GM21360 (cell line): ENCODE measurements around the gene C22orf39.

ENCODE experiments used
- ATAC-seq: cut with Tn5 transposase; IDR thresholded peaks from one replicate; pipeline ENCODE4 v1.9.1; 2021; ENCODE audit warnings: mild to moderate bottlenecking, moderate library complexity; ENCODE audit not compliant: unreplicated experiment

C22orf39 gene, protein sequence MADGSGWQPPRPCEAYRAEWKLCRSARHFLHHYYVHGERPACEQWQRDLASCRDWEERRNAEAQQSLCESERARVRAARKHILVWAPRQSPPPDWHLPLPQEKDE

GRCh38 chr22:19447330-19448075, at the start of gene C22orf39:
Gene C22orf39 (minus strand): TSS chr22:19447711. CDS start chr22:19447688, 23 bp downstream.
- peak; percentile 73 for ATAC-seq

DNA sequence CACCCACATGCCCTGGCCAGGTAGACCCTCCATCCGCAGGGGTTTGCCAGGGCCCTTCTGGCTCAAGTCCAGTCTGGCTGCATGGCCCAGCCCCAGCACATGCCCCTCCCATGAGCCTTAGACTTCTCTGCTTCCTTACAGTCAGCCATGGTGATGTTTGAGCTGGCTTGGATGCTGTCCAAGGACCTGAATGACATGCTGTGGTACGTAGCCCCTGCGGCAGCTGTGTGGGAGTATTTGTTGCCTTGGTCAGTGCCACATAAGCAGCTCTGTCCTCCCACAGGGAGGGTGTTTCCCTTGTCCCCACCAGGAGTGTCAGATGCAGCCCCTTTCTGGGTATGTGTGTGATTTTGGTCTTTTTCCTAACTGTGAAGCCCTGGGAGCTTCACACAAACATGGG, 49.7 kb upstream of the C22orf39 start:
- no peak for ATAC-seq

DNA sequence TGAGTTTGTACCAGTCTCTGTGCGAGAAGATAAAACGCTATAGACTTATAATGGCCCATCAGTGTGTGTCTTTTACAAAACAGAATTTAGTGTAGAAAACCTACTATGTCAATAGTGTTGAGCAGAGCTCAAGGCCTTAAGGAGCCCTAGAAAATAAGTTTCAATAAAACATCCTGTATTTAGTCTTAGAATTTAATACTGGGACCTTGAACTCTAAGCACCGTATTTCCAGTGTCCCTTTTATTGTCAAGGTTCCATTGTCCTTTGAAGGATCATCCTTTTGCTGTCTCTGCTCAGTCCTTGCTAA, 48.8 kb upstream of the C22orf39 start:
- ATAC-seq: no peak

- ATAC-seq: no peak
These were observed 48.2 kb upstream of the C22orf39 start for GRCh38 chr22:19495562-19496323.

DNA sequence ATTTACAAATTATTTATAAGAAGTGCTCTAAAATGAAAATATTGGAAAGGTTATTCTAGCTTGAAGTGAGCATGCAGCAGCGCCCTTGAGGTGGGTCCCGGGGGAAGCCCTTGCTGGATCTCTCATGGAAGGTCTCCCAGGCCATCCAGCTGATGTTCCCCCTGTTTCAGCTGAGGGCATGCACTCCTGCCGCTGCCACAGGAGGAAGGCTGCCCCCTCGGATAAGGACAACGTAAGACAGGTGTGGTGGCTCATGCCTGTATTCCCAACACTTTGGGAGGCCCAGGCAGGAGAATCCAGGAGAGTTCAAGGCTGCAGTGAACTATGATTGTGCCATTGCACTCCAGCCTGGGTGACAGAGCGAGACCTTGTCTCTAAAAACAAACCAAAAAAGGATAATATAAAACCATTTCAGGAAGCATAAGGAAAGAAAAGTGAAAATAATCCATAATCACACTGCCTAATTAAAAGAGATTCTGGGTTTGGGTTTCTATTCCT, 47.2 kb upstream of the C22orf39 start:
- ATAC-seq: no peak

DNA sequence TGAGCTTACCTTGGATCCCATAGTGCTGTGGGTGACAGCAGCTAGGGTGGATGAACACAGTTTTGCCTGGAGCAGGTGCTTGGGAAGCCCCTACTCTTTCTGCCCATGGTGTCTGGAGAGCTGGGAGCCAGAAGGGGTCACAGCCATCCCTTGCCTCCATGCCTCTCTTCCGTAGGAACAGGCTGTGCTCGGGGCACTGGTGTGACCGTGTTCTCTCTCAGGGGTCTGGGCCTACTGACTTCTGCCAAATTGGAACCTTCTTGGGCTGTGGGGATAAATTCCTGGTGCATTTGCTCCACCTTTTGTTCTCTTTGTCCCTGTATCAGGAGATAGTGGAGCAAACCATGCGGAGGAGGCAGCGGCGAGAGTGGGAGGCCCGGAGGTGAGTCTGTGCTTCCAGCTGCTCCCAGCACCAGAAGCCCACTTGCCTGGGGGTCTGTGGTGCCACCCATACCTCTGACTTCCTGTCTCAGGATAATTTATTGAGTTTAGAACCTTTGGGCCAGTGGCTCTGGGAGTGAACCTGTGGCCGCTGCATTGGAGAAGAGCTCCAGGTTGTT, 46.6 kb upstream of the C22orf39 start:
- ATAC-seq: no peak

DNA sequence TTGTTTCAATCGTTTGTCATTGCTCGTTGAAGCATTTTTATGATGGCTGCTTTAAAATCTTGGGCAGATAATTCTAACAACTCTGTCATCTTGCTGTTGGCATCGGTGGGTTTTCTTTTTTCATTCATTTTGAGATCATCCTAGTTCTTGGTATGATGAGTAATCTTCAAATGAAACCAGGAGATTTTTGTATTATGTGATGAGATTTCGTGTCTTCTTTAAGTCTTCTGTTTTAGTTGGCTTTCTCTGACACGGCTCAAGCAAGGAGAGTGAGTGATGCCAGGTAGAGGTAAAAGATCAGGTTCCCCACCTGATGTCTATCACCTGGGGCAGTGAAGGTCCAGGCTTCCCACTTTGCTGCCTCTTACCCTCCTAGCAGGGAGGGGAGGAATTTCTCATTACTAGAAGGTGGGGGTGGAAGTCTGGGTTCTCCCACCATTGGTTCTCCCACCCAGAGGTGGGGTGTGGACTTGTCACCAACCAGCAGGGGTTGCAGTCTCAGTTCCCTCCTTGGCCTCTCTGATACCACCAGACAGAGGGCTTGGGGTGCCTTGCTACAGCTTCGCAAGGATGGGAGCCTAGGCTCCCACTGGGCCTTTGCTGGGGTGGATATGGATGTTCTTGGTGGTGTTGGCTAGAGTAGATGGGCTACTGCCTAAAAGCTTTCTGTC, 45.1 kb upstream of the C22orf39 start:
- no peak for ATAC-seq

- ATAC-seq: no peak
These were observed 43.2 kb upstream of the C22orf39 start for GRCh38 chr22:19490628-19491230.

- no peak for ATAC-seq
These were observed 41.7 kb upstream of the C22orf39 start for GRCh38 chr22:19488884-19489843.

GRCh38 chr22:19488285-19488684, 40.8 kb upstream of the C22orf39 start:
- ATAC-seq: no peak

- no peak for ATAC-seq
These were observed 36.2 kb upstream of the C22orf39 start for GRCh38 chr22:19483481-19484244.

- no peak for ATAC-seq
These were observed 34.8 kb upstream of the C22orf39 start for GRCh38 chr22:19482297-19482696.

- ATAC-seq: no peak
These were observed 33.3 kb upstream of the C22orf39 start for GRCh38 chr22:19480789-19481188.

DNA sequence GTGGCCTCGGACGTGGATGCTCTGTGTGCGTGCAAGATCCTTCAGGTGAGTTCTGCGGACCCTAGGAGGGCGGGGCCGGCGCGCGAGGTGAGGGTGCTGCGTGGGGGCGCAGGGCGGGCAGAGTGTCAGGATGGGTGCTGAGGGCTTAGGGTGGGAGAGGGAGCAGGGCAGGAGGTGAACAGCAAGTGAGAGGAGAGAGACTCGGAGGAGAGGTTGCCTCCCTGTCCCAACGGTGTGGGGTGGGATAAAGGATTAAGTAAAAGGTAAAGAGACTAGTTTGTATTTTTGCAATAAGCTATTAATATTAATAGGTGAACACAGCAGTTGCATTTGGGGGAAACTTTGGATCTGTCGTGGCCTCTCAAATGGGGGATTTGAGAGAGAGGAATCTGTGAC, 32.7 kb upstream of the C22orf39 start:
- ATAC-seq: no peak

DNA sequence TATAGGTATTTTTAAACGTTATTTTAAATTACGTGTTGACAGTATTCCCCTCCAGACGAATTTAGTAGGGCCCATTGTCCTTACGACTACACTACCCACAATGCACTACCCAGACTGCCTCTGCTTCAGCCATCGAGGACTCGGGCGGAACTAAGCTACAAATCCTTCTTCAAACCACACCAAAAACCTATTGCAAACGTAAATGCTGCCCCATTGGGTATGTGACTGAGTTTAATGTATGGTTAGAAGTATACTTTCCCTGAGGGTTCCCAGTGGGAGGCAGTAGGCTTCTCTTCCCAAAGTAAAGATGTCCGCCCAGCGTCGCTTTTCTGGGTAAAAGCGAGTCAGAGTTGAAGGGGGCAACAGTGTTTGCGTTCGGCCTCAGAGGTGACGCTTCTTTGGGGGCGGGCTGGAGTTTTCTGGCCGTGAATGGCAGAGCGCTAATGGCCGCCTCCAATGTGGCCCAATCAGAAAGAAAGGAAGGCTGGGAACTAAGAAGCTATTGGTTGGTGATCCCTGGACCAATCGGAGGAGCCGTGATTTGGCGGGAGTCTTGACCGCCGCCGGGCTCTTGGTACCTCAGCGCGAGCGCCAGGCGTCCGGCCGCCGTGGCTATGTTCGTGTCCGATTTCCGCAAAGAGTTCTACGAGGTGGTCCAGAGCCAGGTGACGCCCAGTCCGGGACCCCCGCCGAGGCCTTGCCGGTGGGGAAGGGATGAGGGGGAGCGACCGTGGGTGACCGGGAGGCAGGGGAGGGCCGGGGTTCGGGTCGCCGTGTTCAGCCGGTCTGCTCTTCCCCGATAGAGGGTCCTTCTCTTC, 32.1 kb upstream of the C22orf39 start, which contains the start of gene CDC45:
TSS of gene CDC45 (plus strand) at position 566 of the 818 bp plus-strand sequence. CDS start at position 615, 49 bp downstream.
- ATAC-seq: peak; percentile 78

DNA sequence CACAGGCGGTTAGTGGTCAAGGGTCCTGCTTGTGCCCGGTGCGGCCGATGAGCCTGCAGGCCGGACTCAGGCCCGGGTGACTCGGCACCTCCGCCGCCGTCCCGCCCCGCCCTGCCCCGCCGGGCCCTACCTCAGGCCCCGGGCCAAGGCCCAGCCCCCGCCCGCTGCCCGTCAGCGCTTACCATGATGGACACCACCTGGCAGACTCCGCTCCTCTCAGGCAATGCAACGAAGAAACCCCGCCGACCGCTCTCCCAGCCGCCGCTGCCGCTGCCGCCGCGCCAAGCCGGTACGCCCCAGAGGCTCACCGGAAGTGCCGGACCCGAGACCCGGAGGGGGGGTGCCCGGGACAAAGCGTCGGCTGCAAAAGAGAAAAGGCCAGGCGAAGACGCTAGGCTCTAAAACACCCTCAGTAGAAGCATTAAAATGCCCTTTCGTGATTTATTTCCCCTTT, 31.4 kb upstream of the C22orf39 start, which contains the start of gene UFD1:
TSS of gene UFD1 (minus strand) at position 293 of the 454 bp plus-strand sequence. CDS start at position 185, 108 bp downstream.
- peak; percentile 33 for ATAC-seq

DNA sequence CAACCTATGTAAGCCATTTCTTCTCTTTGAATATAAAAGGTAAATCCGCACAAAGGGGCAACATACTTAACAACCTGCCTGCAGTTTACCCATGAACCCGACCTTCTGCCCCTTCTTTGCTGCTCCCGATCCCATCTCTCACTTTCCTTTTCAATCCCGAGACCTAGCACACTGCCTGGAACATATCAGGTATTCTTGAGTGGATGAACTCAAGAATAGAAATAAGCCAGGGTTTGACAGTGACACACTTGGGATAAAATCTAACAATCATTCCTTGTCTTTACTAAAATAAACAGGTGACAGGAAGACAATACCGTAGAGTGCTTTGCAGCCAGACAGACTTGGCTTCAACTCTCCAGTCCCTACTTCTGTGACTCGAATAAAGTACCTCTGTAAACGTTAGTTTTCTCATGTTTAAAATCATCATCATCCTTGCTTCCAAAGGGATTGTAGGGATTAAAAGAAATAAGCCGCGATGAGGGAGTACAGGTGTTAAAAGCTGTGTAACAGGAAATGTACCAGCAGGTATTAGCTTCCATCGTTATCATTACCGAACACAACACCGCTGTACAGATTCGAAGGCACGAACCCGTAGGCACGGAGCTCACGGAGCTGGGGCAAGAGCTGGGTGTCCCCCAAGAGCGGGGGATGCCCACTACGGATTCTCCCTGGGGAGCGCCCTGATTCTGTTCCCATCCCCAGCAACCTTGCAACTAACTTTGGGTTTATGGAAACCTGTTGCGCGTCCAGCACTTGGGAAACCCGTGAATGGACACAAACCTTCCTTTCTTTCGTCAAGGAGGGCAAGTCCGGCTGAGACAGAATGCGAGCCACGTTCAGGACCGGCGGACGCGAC, 30.8 kb upstream of the C22orf39 start:
- ATAC-seq: no peak
